Effector memory CD4-positive, alpha-beta T cell (primary cell): ENCODE measurements around the gene SBF2.
A peak's percentile ranks its signal among the peaks of the same experiment; 100 is the strongest.

Source experiments
- DNase-seq, 3 donors: peaks; one replicate each; pipeline ENCODE4 v3.0.0-alpha.2; 2020
- H3K27ac ChIP-seq: 2 replicates; pipeline ENCODE4 v1.7.0; 2013; ENCODE audit warnings: mild to moderate bottlenecking, low read length, moderate library complexity; ENCODE audit not compliant: insufficient read depth, poor library complexity, severe bottlenecking
- H3K27me3 ChIP-seq: replicated peaks from 2 replicates; pipeline ENCODE4 v1.7.0; 2013; ENCODE audit warnings: mild to moderate bottlenecking, low read length; ENCODE audit not compliant: insufficient read depth, control insufficient read depth, poor library complexity, severe bottlenecking
- H3K36me3 ChIP-seq: 2 replicates; pipeline ENCODE4 v1.7.0; 2013; ENCODE audit warnings: mild to moderate bottlenecking, low read length, moderate library complexity; ENCODE audit not compliant: control insufficient read depth, insufficient read depth
- H3K4me1 ChIP-seq: 2 replicates; pipeline ENCODE4 v1.7.0; 2013; ENCODE audit warnings: low read length, mild to moderate bottlenecking; ENCODE audit not compliant: control insufficient read depth, insufficient read depth, poor library complexity, severe bottlenecking
- H3K4me3 ChIP-seq: 2 replicates; pipeline ENCODE4 v1.7.0; 2013; ENCODE audit warnings: low read length, low read depth, mild to moderate bottlenecking; ENCODE audit not compliant: insufficient read depth, poor library complexity, severe bottlenecking
- H3K9me3 ChIP-seq: 2 replicates; pipeline ENCODE4 v1.7.0; 2013; ENCODE audit warnings: mild to moderate bottlenecking, low read length, moderate library complexity; ENCODE audit not compliant: control insufficient read depth

Gene SBF2

GRCh38 chr11:9763301-9763700, 530.7 kb downstream of the SBF2 start:
- DNase-seq: no peak
- no peaks in the 10 kb centered on the region for H3K36me3 ChIP-seq
- no peaks in the 10 kb centered on the region for H3K9me3 ChIP-seq
- H3K27me3 ChIP-seq: no peaks in the 10 kb centered on the region
- H3K27ac ChIP-seq: no peak overlapping the region
- H3K4me3 ChIP-seq: no peak overlapping the region
- peaks cover 13% of the 10 kb centered on the region for H3K4me1 ChIP-seq

GRCh38 chr11:9762531-9762930, 531.5 kb downstream of the SBF2 start:
- Histone ChIP-seq H3K27me3 (no peaks in the 10 kb centered on the region), H3K4me1 (peaks cover 19% of the 10 kb centered on the region), H3K27ac (no peak overlapping the region), H3K4me3 (no peak overlapping the region), H3K36me3 (no peaks in the 10 kb centered on the region), H3K9me3 (no peaks in the 10 kb centered on the region)
- DNase-seq: no peak

- Histone ChIP-seq H3K9me3 (no peaks in the 10 kb centered on the region), H3K4me3 (no peak overlapping the region), H3K36me3 (no peaks in the 10 kb centered on the region), H3K4me1 (peaks cover 20% of the 10 kb centered on the region), H3K27me3 (no peaks in the 10 kb centered on the region), H3K27ac (no peak overlapping the region)
- no peak for DNase-seq
Observed at GRCh38 chr11:9761441-9761945, 532.5 kb downstream of the SBF2 start.

- Histone ChIP-seq H3K4me3 (no peak overlapping the region), H3K9me3 (no peaks in the 10 kb centered on the region), H3K27me3 (no peaks in the 10 kb centered on the region), H3K36me3 (no peaks in the 10 kb centered on the region), H3K27ac (no peak overlapping the region), H3K4me1 (peaks cover 20% of the 10 kb centered on the region)
- no peak for DNase-seq
Observed at GRCh38 chr11:9760193-9760575, 533.8 kb downstream of the SBF2 start.

GRCh38 chr11:9759519-9760192, 534.4 kb downstream of the SBF2 start:
- Histone ChIP-seq H3K9me3 (no peaks in the 10 kb centered on the region), H3K4me1 (peaks cover 20% of the 10 kb centered on the region), H3K36me3 (no peaks in the 10 kb centered on the region), H3K27ac (no peak overlapping the region), H3K4me3 (no peak overlapping the region), H3K27me3 (no peaks in the 10 kb centered on the region)
- peak; percentile 59 to 81 (median 80) for DNase-seq

GRCh38 chr11:9758637-9759518, 535.1 kb downstream of the SBF2 start:
- peak in 2 of 3 donors; percentile 19 to 32 for DNase-seq
- H3K27ac ChIP-seq: peak overlapping the region; percentile 48
- peaks cover 20% of the 10 kb centered on the region for H3K4me1 ChIP-seq
- no peaks in the 10 kb centered on the region for H3K36me3 ChIP-seq
- H3K4me3 ChIP-seq: peak overlapping the region; percentile 70
- no peaks in the 10 kb centered on the region for H3K9me3 ChIP-seq
- H3K27me3 ChIP-seq: no peaks in the 10 kb centered on the region

GRCh38 chr11:9757809-9758636, 536.0 kb downstream of the SBF2 start:
- H3K9me3 ChIP-seq: no peaks in the 10 kb centered on the region
- peak overlapping the region; percentile 73 for H3K27ac ChIP-seq
- H3K4me3 ChIP-seq: peak overlapping the region; percentile 70
- H3K4me1 ChIP-seq: peaks cover 20% of the 10 kb centered on the region
- H3K36me3 ChIP-seq: no peaks in the 10 kb centered on the region
- DNase-seq: peak; percentile 84 to 90 (median 89)
- H3K27me3 ChIP-seq: no peaks in the 10 kb centered on the region

GRCh38 chr11:9756878-9757277, 537.1 kb downstream of the SBF2 start:
- no peaks in the 10 kb centered on the region for H3K9me3 ChIP-seq
- H3K36me3 ChIP-seq: no peaks in the 10 kb centered on the region
- no peaks in the 10 kb centered on the region for H3K27me3 ChIP-seq
- DNase-seq: no peak
- no peak overlapping the region for H3K4me3 ChIP-seq
- H3K27ac ChIP-seq: no peak overlapping the region
- H3K4me1 ChIP-seq: peaks cover 20% of the 10 kb centered on the region

GRCh38 chr11:9756461-9756860, 537.6 kb downstream of the SBF2 start:
- Histone ChIP-seq H3K27me3 (no peaks in the 10 kb centered on the region), H3K9me3 (no peaks in the 10 kb centered on the region), H3K36me3 (no peaks in the 10 kb centered on the region), H3K4me3 (no peak overlapping the region), H3K4me1 (peaks cover 20% of the 10 kb centered on the region), H3K27ac (no peak overlapping the region)
- DNase-seq: no peak
